CD4-positive, alpha-beta T cell (primary cell): ENCODE results near the gene TMEM132A. TPM values are rescaled to one million over a fixed set of nuclear protein-coding genes. Genes with fewer than 3 reads are reported as not detected.

ENCODE experiments used
- ATAC-seq: fragments of 200-7000 bp; cut with Tn5 transposase; one replicate; pipeline ENCODE4 v1.10.0; 2022; ENCODE audit warnings: mild to moderate bottlenecking; ENCODE audit not compliant: poor library complexity
- CTCF ChIA-PET: fragments of 350-600 bp; sonication (Branson Sonifier 250); formaldehyde crosslinking; loops from one replicate; lab custom pipeline; 2021; ENCODE audit warnings: antibody characterized with exemption, inconsistent platforms; lab: Charles Lee
- POLR2A ChIA-PET: fragments of 350-600 bp; sonication (Branson Sonifier 250); formaldehyde crosslinking; loops from one replicate; lab custom pipeline; 2021; ENCODE audit warnings: antibody characterized with exemption, inconsistent platforms; lab: Charles Lee
- DNase-seq, 14 experiments: peaks; one replicate each; pipeline ENCODE4 v3.0.0-alpha.2; 2013 to 2020; ENCODE audit warnings: mixed read lengths in 2 of 14
- H3K27ac ChIP-seq, 2 donors: one replicate each; pipeline versions ENCODE4 v1.5.1 to v1.7.0; 2013; ENCODE audit warnings: low read length in 2 of 2, low read depth in 1 of 2, mild to moderate bottlenecking in 1 of 2
- H3K27me3 ChIP-seq, 2 experiments: 1 replicate in 1 of 2; 2 replicates in 1 of 2; pipeline versions ENCODE4 v1.6.1 to v1.7.0; 2013; ENCODE audit warnings: low read length in 2 of 2, control low read depth in 1 of 2, mild to moderate bottlenecking in 1 of 2, moderate library complexity in 1 of 2; ENCODE audit not compliant: insufficient read depth in 2 of 2, control insufficient read depth in 1 of 2
- H3K36me3 ChIP-seq: one replicate; pipeline ENCODE4 v1.6.1; 2013; ENCODE audit warnings: low read length, control low read depth; ENCODE audit not compliant: insufficient read depth
- H3K4me1 ChIP-seq: one replicate; pipeline ENCODE4 v1.6.1; 2013; ENCODE audit warnings: low read length, control low read depth; ENCODE audit not compliant: insufficient read depth
- H3K4me3 ChIP-seq: one replicate; pipeline ENCODE4 v1.5.1; 2013; ENCODE audit warnings: mild to moderate bottlenecking, low read length, moderate library complexity
- H3K9me3 ChIP-seq, 2 experiments: 1 replicate in 1 of 2; 2 replicates in 1 of 2; pipeline versions ENCODE4 v1.6.1 to v1.7.0; 2013; ENCODE audit warnings: low read length in 2 of 2, mild to moderate bottlenecking in 2 of 2, control low read depth in 1 of 2, moderate library complexity in 1 of 2; ENCODE audit not compliant: control insufficient read depth in 1 of 2, insufficient read depth in 1 of 2
- H3K27ac Mint-ChIP-seq: one replicate; pipeline ENCODE4 v1.8.0; 2020; ENCODE audit warnings: mixed read lengths
- H3K27me3 Mint-ChIP-seq: one replicate; pipeline ENCODE4 v1.8.0; 2021; ENCODE audit warnings: mixed read lengths
- H3K36me3 Mint-ChIP-seq: one replicate; pipeline ENCODE4 v1.8.0; 2021; ENCODE audit warnings: low read depth, mixed read lengths
- H3K4me1 Mint-ChIP-seq: one replicate; pipeline ENCODE4 v1.8.0; 2021; ENCODE audit warnings: low read depth, mixed read lengths
- H3K4me3 Mint-ChIP-seq: one replicate; pipeline ENCODE4 v1.8.0; 2020; ENCODE audit warnings: mild to moderate bottlenecking, mixed read lengths
- H3K9me3 Mint-ChIP-seq: one replicate; pipeline ENCODE4 v1.8.0; 2020; ENCODE audit warnings: mixed read lengths
- CTCF ChIP-seq: fragments of 200-600 bp; IDR thresholded peaks from one replicate; pipeline ENCODE4 v1.8.0; 2022; ENCODE audit warnings: antibody characterized with exemption, mild to moderate bottlenecking
- intact Hi-C, 2 experiments: fragments of 100-400 bp; cut with DNase I in 1 of 2; cut with micrococcal nuclease in 1 of 2; formaldehyde crosslinking; loops; one replicate each; pipeline versions ENCODE4 v1.15.1 to v1.9.0; 2023 to 2025; cut with DNase I, micrococcal nuclease
- total RNA-seq, 174 experiments: library from RNA in 2 of 174; stranded (reverse) in 2 of 174; gene quantifications; one replicate each; pipeline ENCODE4 v1.2.3 and lab custom pipeline; 2021 to 2026

The TMEM132A gene
- total RNA-seq, 2 experiments from 2014 or later = not detected

GRCh38 chr11:60919956-60920355, 4.3 kb upstream of the TMEM132A start:
- H3K27ac Mint-ChIP-seq = no peak overlapping the region
- ChIA-PET POLR2A (no interaction called here), CTCF (interaction anchor here (1.2 kb wide), 1 partner anchor 14 kb away, joined by 3 read pairs; the partner anchor contains the start of gene PRPF19)
- no peak for TF ChIP-seq CTCF
- H3K9me3 Mint-ChIP-seq = no peaks in the 10 kb centered on the region
- Histone ChIP-seq H3K36me3 (peaks cover 53% of the 10 kb centered on the region), H3K4me1 (peaks cover 45% of the 10 kb centered on the region), H3K27ac (no peak overlapping the region), H3K9me3 (peaks cover 0 to 10% of the 10 kb centered on the region in 2 experiments), H3K4me3 (no peak overlapping the region), H3K27me3 (peaks cover 19 to 22% of the 10 kb centered on the region in 2 experiments)
- intact Hi-C loops = loop anchor here in 1 of 2 experiments (5.0 kb wide), 1 partner anchor 32 kb away; the partner anchor contains the start of gene SLC15A3
- ATAC-seq (no peak), DNase-seq (no peak)
- no peak overlapping the region for H3K4me3 Mint-ChIP-seq
- H3K36me3 Mint-ChIP-seq = peaks cover 63% of the 10 kb centered on the region
- peaks cover 19% of the 10 kb centered on the region for H3K27me3 Mint-ChIP-seq
- peaks cover 27% of the 10 kb centered on the region for H3K4me1 Mint-ChIP-seq

GRCh38 chr11:60921259-60921658, 3.0 kb upstream of the TMEM132A start:
- ChIA-PET POLR2A (interaction anchor here (1.6 kb wide), 1 partner anchor 9 kb away, joined by 3 read pairs; no protein-coding TSS in a partner anchor), CTCF (no interaction called here)
- ATAC-seq = no peak
- Histone ChIP-seq H3K4me3 (no peak overlapping the region), H3K36me3 (peaks cover 53% of the 10 kb centered on the region), H3K9me3 (peaks cover 0 to 14% of the 10 kb centered on the region in 2 experiments), H3K4me1 (peaks cover 39% of the 10 kb centered on the region), H3K27ac (no peak overlapping the region), H3K27me3 (peaks cover 25 to 28% of the 10 kb centered on the region in 2 experiments)
- Mint-ChIP-seq H3K36me3 (peaks cover 52% of the 10 kb centered on the region), H3K27me3 (peaks cover 32% of the 10 kb centered on the region), H3K9me3 (no peaks in the 10 kb centered on the region), H3K27ac (no peak overlapping the region), H3K4me1 (peaks cover 19% of the 10 kb centered on the region), H3K4me3 (no peak overlapping the region)
- TF ChIP-seq CTCF = no peak
- intact Hi-C loops = no loop called here
- DNase-seq = no peak

GRCh38 chr11:60921777-60922335, 2.4 kb upstream of the TMEM132A start:
- H3K36me3 Mint-ChIP-seq = peaks cover 52% of the 10 kb centered on the region
- CTCF ChIA-PET = no interaction called here
- H3K27ac Mint-ChIP-seq = no peak overlapping the region
- Histone ChIP-seq H3K4me3 (no peak overlapping the region), H3K4me1 (peaks cover 34% of the 10 kb centered on the region), H3K36me3 (peaks cover 53% of the 10 kb centered on the region), H3K27me3 (peaks cover 25 to 28% of the 10 kb centered on the region in 2 experiments), H3K9me3 (peaks cover 0 to 14% of the 10 kb centered on the region in 2 experiments), H3K27ac (no peak overlapping the region)
- POLR2A ChIA-PET = interaction anchor here (1.6 kb wide), 1 partner anchor 10 kb away, joined by 3 read pairs; no protein-coding TSS in a partner anchor
- H3K4me1 Mint-ChIP-seq = peaks cover 16% of the 10 kb centered on the region
- intact Hi-C loops = no loop called here
- peaks cover 37% of the 10 kb centered on the region for H3K27me3 Mint-ChIP-seq
- no peaks in the 10 kb centered on the region for H3K9me3 Mint-ChIP-seq
- TF ChIP-seq CTCF = no peak
- no peak for ATAC-seq
- no peak overlapping the region for H3K4me3 Mint-ChIP-seq
- DNase-seq = no peak
